ENCODE data around the gene ZBTB26. TPM values are rescaled to one million over a fixed set of nuclear protein-coding genes. Genes with fewer than 3 reads are reported as not detected.

ZBTB26 gene
- polyA plus RNA-seq, 2 of the 4 experiments (the other 2 are of a cell fraction) = 3.6 to 9.0 TPM

- TF ChIP-seq ZFP36 (IDR thresholded peaks at IDR 0.05; ENCODE audit: borderline replicate concordance, partially characterized antibody) = no peak
- TF ChIP-seq KDM5A (IDR thresholded peaks at IDR 0.05) = no peak
- no peak for TF ChIP-seq ZNF302 (CRISPR knock-in tag; IDR thresholded peaks at IDR 0.05)
Observed at GRCh38 chr9:122918310-122918709, 13.0 kb downstream of the ZBTB26 start (continued).

GRCh38 chr9:122912964-122913673 lies 18.2 kb downstream of the ZBTB26 start, which contains the start of gene ZBTB6:
Gene ZBTB6, minus strand, starts transcription at chr9:122913323. Its CDS starts 1,251 bp downstream, at chr9:122912072.
- TF ChIP-seq CHD2 (IDR thresholded peaks at IDR 0.05; ENCODE audit: low read length, partially characterized antibody) (peak; percentile 57), PHF8 (IDR thresholded peaks at IDR 0.05; ENCODE audit: borderline replicate concordance, low read depth) (peak; percentile 68), JUN (IDR thresholded peaks at IDR 0.05) (peak; percentile 86 to 95), MAX (IDR thresholded peaks at IDR 0.05) (peak; percentile 51; the same call in 1 of the 2 replicates), MAFK (IDR thresholded peaks at IDR 0.05; ENCODE audit: partially characterized antibody) (no peak), JUNB (IDR thresholded peaks at IDR 0.05) (no peak), POLR2A (IDR thresholded peaks at IDR 0.05; ENCODE audit: low read length) (peak; percentile 8; the same call in 1 of the 2 replicates), FOSB (CRISPR knock-in tag; IDR thresholded peaks at IDR 0.05) (no peak), KDM5A (IDR thresholded peaks at IDR 0.05) (peak; percentile 55)
- TF ChIP-seq, protein P1, sequence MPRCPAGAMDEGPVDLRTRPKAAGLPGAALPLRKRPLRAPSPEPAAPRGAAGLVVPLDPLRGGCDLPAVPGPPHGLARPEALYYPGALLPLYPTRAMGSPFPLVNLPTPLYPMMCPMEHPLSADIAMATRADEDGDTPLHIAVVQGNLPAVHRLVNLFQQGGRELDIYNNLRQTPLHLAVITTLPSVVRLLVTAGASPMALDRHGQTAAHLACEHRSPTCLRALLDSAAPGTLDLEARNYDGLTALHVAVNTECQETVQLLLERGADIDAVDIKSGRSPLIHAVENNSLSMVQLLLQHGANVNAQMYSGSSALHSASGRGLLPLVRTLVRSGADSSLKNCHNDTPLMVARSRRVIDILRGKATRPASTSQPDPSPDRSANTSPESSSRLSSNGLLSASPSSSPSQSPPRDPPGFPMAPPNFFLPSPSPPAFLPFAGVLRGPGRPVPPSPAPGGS (IDR thresholded peaks at IDR 0.05) = peak; percentile 78; the same call in 2 of the 3 replicates
- TF ChIP-seq, protein P2, sequence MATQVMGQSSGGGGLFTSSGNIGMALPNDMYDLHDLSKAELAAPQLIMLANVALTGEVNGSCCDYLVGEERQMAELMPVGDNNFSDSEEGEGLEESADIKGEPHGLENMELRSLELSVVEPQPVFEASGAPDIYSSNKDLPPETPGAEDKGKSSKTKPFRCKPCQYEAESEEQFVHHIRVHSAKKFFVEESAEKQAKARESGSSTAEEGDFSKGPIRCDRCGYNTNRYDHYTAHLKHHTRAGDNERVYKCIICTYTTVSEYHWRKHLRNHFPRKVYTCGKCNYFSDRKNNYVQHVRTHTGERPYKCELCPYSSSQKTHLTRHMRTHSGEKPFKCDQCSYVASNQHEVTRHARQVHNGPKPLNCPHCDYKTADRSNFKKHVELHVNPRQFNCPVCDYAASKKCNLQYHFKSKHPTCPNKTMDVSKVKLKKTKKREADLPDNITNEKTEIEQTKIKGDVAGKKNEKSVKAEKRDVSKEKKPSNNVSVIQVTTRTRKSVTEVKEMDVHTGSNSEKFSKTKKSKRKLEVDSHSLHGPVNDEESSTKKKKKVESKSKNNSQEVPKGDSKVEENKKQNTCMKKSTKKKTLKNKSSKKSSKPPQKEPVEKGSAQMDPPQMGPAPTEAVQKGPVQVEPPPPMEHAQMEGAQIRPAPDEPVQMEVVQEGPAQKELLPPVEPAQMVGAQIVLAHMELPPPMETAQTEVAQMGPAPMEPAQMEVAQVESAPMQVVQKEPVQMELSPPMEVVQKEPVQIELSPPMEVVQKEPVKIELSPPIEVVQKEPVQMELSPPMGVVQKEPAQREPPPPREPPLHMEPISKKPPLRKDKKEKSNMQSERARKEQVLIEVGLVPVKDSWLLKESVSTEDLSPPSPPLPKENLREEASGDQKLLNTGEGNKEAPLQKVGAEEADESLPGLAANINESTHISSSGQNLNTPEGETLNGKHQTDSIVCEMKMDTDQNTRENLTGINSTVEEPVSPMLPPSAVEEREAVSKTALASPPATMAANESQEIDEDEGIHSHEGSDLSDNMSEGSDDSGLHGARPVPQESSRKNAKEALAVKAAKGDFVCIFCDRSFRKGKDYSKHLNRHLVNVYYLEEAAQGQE (IDR thresholded peaks at IDR 0.05) = peak; percentile 24; the same call in 1 of the 2 replicates
- TF ChIP-seq, protein P3, sequence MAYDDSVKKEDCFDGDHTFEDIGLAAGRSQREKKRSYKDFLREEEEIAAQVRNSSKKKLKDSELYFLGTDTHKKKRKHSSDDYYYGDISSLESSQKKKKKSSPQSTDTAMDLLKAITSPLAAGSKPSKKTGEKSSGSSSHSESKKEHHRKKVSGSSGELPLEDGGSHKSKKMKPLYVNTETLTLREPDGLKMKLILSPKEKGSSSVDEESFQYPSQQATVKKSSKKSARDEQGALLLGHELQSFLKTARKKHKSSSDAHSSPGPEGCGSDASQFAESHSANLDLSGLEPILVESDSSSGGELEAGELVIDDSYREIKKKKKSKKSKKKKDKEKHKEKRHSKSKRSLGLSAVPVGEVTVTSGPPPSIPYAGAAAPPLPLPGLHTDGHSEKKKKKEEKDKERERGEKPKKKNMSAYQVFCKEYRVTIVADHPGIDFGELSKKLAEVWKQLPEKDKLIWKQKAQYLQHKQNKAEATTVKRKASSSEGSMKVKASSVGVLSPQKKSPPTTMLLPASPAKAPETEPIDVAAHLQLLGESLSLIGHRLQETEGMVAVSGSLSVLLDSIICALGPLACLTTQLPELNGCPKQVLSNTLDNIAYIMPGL (CRISPR knock-in tag; IDR thresholded peaks at IDR 0.05; ENCODE audit: borderline replicate concordance) = 0 out of 2 replicates have a peak, but pooled peaks have one; percentile 24
- CTCF ChIA-PET = interaction anchor here (0.7 to 1.1 kb wide), 2 partner anchors 94 to 117 kb away, joined by 3 read pairs; no protein-coding TSS in a partner anchor
- DNase-seq (ENCODE audit: low read depth in 1 of 2, low spot score in 1 of 2) = peak; percentile 87 to 88
- WGBS (ENCODE audit: missing lambda C conversion rate) = under 1% methylated on average over 35 of the region's 35 CpGs
- peak within 1 kb of the TSS; percentile 62 for H3K4me3 ChIP-seq
- peak within 1 kb of the TSS; percentile 98 for H3K4me2 ChIP-seq
- peaks cover 8% of the 10 kb centered on the region for H3K4me1 ChIP-seq
- H3K9me3 ChIP-seq = no peaks in the 10 kb centered on the region
- peak within 1 kb of the TSS; percentile 80 to 95 for H3K27ac ChIP-seq
- peak; percentile 23 for FAIRE-seq
- ATAC-seq = peak; percentile 100
- POLR2A ChIA-PET = interaction anchor here (0.6 to 2.5 kb wide), 9 partner anchors 9 to 78 kb away, joined by 3 to 38 read pairs (median 6); partner anchors contain the start of genes RABGAP1, RC3H2 and ZBTB26

- DNase-seq (ENCODE audit: low read depth in 1 of 2, low spot score in 1 of 2) (no peak), FAIRE-seq (no peak), ATAC-seq (no peak)
- no peaks in the 10 kb centered on the region for H3K9me3 ChIP-seq
- peak overlapping the region; percentile 98 for H3K4me2 ChIP-seq
- H3K4me3 ChIP-seq = peak overlapping the region; percentile 62
- WGBS (ENCODE audit: missing lambda C conversion rate) = 2% methylated on average over 9 of the region's 9 CpGs
- TF ChIP-seq TP53 (CRISPR knock-in tag; IDR thresholded peaks at IDR 0.05) (no peak), CHD2 (IDR thresholded peaks at IDR 0.05; ENCODE audit: low read length, partially characterized antibody) (no peak), HOXB5 (CRISPR knock-in tag; IDR thresholded peaks at IDR 0.05) (no peak), ESRRA (IDR thresholded peaks at IDR 0.05; ENCODE audit: borderline replicate concordance, low read length) (no peak), USF2 (IDR thresholded peaks at IDR 0.05) (no peak), CHD4 (IDR thresholded peaks at IDR 0.05; ENCODE audit: borderline replicate concordance) (no peak), EHMT2 (IDR thresholded peaks at IDR 0.05; ENCODE audit: low read depth) (no peak), CTCF (IDR thresholded peaks at IDR 0.05) (no peak)
- TF ChIP-seq, protein P3 (CRISPR knock-in tag; IDR thresholded peaks at IDR 0.05; ENCODE audit: borderline replicate concordance) = no peak
- H3K4me1 ChIP-seq = peaks cover 8% of the 10 kb centered on the region
- ChIA-PET POLR2A (interaction anchor here (0.6 to 2.5 kb wide), 7 partner anchors 9 to 79 kb away, joined by 3 to 38 read pairs (median 8); partner anchors contain the start of genes RABGAP1, RC3H2 and ZBTB26), CTCF (interaction anchor here (0.7 to 1.1 kb wide), 2 partner anchors 94 to 117 kb away, joined by 3 read pairs; no protein-coding TSS in a partner anchor)
- peak overlapping the region; percentile 80 to 95 for H3K27ac ChIP-seq
Observed at GRCh38 chr9:122912671-122912963, 18.7 kb downstream of the ZBTB26 start.

All from A549 (cell line).